HL-60 (cell line): ENCODE measurements around the gene CYGB.

Experiments used
- CTCF ChIP-seq: IDR thresholded peaks from one replicate; pipeline ENCODE4 v1.5.1; 2011; ENCODE audit warnings: low read length, control low read depth, inconsistent platforms; ENCODE audit not compliant: insufficient read depth
- REST ChIP-seq: IDR thresholded peaks from 2 replicates; pipeline ENCODE4 v1.6.1; 2012; ENCODE audit warnings: low read depth; ENCODE audit not compliant: insufficient replicate concordance

DNA sequence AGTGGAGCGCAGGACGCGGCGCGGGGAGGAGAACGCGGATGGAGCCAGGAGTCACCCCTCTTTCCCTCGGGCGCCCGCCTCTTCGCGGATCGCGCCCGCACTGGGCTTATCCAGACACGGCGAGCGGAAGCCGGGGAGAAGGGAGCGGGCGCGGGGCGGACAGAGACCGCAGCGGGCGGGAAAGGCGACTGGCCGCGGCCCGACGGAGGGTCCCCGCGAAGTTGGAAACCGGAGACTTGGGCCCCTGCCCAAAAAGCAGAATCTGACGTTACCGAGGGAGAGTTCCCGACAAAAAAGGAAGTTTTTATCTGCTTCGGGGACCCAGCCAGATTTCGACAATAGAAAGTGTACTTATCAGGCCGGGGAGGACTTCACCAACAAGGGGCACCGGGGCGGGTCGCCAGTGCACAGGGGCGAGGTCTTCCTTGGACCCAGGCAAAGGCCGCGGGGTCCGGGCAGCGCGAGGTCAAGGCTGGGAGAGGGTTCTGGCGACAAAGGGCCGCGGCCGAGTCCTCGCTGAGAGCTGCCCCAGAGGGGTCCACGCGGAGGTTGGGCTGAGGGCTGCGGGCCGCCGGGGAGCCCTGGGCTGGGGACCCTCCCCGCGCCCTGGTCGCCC lies 47.6 kb upstream of the CYGB start:
- no peak for TF ChIP-seq CTCF
- TF ChIP-seq REST: no peak
